ENCODE data around the gene ZNF330.

GRCh38 chr4:141220271-141220670 is 424 bp upstream of the ZNF330 start:
- TF ChIP-seq CTCF (IDR thresholded peaks at IDR 0.05), result no peak
- no peak for TF ChIP-seq POLR2A (IDR thresholded peaks at IDR 0.05)
- no peak for TF ChIP-seq POLR2AphosphoS5 (IDR thresholded peaks at IDR 0.05)
- TF ChIP-seq EP300 (IDR thresholded peaks at IDR 0.05), result no peak
